DLD1 (cell line): ENCODE results near the gene EDIL3.

Experiments used
- in situ Hi-C: cut with HindIII; loops from 2 replicates; pipeline ENCODE4 v1.10.0; 2017; ENCODE audit warnings: low sequenced_read_pairs

The EDIL3 gene

DNA sequence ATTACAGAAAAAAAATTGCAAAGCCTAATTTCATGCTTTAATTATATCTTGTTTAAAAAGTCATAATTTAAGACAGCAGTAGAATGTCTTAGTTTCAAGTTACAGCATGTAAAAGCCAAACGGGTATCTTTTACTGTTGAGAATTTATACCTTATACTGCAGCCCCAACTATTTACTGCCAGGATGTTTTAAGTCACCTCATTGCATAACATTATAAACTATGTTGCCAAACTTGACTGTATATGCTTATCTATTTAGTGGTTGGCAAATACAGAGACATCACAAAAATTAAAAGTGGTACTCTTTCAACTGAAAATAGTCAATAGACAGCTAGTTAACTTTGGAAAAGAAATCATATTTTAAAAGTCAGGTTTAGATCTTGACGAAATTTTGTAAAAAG is 119.5 kb downstream of the EDIL3 start:
- in situ Hi-C loops: no loop called here

DNA sequence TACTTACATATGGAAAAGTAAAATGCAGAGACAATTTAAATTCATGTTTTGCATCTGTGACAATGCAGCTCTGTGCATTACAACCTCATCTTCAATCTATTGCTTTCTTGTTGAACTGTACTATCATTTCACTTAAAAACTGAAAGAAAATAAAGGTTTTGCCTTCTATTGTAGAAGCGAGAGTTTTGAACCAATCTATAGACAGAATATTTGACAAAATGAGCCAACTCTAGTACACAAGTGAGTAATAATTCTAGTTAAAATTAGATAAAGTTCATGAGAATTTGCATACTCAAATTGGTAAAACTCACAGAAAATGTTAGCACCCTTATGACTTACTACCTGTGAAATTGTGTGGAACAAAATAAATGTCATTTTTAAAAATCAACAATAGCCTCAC is 123.7 kb downstream of the EDIL3 start:
- in situ Hi-C loops: no loop called here

DNA sequence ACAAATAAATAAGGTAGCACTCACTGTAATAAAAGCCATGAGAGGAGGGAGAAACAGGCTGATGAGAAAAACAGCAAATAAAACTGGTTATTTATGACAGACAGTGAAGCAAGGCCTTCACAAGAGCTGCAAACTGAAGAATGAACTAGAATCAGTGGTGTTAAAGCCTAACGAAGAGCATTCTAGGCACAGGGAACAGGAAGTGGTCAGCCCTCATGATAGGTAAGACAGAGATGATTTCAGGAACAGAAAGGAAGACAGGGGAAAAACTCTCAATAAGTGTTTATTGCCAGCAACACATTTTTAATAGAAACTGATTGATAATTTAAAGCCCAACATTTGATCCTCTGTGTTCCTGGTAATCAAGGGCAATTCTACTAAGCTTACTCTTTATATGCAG is 124.5 kb downstream of the EDIL3 start:
- in situ Hi-C loops: no loop called here

DNA sequence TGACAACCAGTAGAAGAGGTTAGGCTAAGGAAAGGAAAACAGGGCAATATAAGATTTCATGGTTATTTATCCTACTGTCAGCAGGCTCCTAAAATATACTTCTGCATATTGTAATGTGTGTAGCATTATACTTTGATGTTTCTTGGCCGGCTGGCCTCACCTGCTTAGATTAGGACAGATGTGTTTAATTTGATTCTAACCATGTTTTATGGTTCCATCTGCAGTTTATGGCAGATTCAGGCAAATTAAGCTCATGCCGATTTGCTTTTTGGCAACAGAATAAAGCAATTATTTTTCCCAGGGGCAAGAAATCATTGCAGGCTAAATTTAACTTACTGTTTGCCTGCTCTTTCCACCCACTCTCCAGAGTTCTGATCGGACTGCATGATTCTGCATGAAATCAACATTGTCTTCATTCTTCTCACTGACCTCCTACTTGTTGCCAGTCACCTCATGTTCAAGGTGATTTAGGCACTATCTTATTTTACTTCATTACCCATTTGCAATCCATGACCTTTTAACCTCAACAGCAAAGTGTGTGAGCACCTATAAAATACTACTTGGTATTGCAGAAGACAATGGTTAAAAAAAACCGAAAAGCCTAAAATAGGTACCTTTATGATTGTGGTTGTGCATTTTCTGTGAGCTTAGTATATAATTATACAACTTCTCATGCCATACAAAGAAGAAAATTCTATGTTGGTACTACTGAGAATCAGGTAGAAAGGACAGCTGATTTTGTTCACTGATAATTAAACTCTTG is 125.2 kb downstream of the EDIL3 start:
- in situ Hi-C loops: no loop called here

DNA sequence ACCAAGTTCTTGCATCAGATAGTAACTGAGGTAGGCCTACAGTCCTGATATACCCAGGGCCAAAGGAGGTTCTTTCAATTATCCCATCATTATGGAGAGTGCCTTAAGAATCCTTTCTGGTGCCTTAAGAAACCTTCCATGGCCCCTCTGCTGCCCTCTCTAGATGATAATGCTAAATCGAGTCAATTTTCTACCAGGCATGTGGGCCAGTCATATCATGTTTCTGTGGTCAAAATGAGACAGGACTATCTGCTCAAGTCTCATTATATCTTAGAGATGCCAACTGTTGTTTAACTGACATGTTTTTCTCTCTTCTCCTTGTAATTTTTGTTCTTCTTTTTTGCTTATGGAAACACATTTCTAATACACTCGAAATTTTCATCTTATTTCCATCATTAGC is 127.6 kb downstream of the EDIL3 start:
- in situ Hi-C loops: no loop called here

DNA sequence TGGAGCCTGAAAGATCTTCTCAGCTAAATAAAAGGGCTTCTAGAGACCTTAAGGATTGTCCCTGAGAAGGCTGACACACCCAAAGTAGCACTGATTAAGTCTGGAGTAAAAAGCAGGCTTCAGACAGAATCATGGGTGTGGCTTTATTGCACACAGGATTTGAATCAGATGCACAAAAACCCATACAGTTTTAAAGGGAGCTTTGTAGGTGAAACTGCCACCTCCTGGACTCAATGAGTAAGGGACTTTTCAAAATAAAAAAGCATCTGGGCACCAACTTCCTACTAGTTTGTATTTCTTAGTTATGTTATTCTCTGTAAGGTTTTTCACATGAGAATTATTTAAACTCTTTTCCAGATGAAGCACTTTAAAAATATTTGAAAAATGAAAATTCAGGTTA is 129.4 kb downstream of the EDIL3 start:
- in situ Hi-C loops: no loop called here

DNA sequence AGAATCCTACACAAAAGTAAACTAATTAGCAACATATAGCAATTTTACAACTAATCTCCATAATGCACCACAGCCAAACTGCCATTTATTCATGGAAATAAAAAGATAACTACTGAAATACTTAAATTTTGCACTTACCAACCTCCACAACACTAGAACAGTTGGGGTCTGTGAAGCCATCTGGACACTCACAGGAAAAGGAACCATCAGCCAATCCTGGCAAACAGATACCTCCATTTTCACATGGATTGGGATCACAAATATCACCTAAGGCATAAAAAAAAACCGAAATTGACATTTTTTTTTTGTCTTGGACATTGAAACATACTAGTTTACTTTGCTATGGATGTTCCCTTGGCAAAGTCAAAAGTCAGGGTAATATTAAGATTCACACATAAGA is 130.7 kb downstream of the EDIL3 start:
- in situ Hi-C loops: no loop called here

DNA sequence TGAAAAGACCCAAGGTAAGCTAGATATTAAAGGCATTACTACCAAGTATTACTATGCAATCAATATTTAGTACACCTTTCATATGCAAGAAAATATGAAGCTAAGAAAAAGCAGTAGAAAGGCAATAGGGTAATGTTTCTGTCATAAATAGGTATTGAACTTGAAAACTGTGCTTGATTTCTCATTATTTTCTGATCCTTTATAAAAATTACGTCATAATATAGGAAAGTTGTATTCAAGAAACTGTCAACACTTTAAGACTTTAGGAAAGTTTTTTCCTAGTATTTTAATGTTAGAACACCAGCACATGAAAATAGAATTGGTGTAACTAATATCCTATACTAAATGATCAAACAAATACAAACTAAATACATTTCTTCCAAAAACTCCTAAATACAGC is 133.2 kb downstream of the EDIL3 start:
- in situ Hi-C loops: no loop called here

DNA sequence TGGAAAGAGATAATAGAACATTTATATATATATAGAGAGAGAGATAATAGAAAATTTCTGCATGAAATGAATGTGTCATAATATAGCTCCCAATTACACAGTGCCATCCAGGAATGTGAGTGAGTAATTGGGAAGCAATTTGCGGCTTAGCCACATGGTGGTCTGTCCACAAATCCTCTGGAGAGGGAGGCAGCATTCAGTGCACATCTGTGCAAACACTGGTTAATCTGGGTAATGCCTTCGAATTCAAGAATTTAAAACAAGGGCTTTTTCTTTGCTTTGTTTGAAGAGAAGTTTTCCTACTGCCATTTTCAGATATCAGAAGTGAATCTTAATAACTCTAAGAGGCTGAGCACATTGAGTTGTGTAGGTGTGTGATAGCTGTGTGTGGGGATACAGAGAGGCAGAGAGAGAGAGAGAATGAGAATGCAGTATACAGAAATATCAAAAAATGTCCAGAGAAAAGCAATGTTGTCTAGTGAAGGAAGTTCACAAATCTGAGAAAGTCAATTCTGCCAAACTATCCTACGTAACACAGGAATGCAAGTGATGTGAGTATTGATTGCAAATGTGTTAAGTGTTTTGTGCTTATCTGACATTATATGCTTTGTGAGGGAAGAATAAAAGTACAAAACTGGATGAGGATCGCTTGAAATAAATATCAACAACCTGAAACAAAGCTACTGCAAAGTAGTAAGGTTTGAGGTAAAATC is 134.6 kb downstream of the EDIL3 start:
- in situ Hi-C loops: no loop called here

DNA sequence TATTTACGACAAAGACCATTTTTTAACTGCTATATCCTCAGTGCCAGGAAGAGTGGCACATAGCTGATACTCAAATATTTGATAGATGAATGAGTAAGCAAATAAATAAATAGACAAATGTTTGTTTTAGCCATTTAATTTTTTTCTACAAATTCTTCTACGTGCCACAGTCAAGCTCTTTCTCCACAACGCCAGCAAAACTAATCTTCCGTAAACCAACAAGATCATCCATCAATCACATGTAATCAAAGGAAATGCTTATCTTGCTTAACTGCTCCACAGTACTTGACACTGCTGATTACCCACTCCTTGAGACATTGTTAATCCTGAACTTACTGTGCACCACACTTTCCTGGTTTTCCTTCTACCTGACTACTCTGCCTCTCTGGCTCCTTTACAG is 136.7 kb downstream of the EDIL3 start:
- in situ Hi-C loops: no loop called here

DNA sequence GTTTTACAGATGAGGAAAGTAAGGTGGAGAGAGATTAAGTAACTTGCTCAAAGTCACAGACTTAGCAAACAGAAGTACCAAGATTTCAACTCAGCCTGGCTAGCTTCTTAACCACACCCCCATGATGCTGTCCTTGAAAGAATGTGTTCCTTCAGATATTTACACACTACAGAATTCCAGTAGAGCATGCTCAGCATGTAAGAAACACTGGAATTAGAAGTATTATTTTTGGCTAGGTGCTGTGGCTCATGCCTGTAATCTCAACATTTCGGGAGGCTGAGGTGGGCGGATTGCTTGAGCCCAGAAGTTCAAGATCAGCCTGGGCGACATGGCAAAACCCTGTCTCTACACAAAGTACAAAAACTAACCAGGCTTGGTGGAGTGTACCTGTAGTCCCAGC is 142.4 kb downstream of the EDIL3 start:
- in situ Hi-C loops: no loop called here

DNA sequence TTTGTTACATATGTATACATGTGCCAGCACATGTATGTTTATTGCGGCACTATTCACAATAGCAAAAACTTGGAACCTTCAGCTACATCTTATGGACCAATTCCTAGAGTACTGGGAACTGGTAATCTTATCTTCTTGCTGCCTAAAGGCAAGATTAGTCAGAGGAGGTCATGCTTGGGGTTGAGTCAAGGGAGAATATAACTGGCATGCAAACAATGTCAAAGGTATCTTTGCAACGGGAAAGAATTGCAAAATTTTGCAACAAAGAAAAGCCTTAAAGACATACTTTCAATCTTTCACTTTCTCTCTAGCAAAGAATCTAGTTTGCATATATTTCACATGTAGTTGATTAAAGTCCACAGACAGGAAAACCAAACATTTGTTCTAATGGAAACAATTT is 145.2 kb downstream of the EDIL3 start:
- in situ Hi-C loops: no loop called here

DNA sequence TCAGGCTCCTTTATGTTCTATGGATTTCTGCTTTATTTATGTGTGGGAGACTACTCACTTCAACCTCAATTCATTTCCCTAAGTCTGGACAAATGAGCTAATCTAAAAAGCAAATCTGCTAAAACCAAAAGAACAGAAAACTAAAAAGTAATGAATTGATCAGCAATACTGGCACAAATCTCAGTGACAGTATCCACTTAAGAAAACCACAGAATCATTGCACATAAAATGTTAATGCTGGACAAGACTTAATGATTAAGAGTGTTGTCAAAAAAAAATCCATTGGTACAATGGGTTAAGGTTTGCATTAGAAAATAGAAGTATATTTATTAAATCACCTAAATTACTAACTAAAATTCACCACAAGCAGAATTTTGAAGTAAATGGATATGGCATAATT is 147.6 kb downstream of the EDIL3 start:
- in situ Hi-C loops: no loop called here

DNA sequence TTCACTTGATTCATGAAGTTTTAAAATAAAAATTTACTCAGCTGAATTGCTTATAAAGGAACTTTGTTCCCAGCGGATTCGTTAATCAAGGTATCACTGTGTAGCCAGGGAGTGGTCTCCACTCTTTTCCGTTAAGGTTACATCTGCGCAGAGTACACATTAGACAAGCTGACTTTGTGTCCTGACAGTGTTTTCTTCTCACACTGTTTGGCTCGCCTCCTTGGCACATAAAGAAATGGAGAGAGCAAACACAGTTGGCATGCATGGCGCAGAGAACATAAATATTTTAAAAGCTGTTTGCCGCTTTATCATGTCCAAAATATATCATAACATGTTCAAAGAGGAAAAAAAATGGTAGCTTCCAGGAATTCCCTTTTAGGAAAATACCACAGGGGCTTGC is 153.2 kb downstream of the EDIL3 start:
- in situ Hi-C loops: no loop called here

DNA sequence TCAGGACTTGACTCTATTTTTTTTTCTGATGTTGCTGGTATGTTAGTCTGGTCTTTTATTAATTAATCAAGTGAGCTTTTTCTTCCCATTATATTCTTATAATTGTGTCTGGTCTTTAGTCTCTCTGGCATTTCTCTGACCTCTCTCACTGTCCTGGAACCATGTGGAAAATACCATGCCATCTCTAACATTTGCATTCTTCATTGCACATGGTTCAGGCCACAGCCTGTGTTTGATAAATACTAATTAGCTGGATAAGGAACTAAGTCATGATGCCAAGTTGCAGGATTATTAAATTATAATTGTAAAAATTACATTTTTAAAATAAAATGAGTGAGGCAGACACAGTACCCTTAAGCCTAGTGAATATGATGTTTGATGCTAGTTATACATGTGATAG is 155.6 kb downstream of the EDIL3 start:
- in situ Hi-C loops: no loop called here

DNA sequence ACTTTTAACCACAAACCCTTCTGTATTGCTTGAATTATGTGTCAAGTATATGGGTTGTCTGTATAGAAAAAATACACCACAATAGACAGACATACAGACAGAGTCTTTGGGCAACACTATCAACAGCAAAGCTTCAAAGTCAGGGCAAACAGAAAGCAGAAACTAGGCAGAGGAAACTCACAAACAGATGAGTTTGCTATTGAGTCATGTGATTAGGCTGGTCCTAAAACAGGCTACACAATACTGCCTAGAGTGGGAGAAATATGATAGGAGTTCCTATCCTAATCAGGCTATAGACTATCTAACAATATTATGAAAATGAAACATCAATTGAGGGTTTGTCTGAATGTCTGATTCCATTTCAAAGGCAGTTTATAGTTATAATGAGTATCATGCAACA is 156.4 kb downstream of the EDIL3 start:
- in situ Hi-C loops: no loop called here

DNA sequence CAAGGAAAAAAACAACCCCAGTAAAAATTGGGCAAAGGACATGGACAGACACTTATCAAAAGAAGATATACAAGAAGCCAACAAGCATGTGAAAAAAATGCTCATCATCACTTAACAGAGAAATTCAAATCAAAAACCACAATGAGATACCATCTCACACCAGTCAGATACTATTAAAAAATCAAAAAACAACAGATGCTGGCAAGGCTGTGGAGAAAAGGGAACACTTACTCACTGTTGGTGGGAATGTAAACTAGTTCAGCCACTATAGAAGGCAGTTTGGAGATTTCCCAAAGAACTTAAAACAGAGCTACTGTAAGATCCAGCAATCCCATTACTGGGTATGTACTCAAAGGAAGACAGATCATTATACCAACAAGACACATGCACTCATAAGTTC is 157.4 kb downstream of the EDIL3 start:
- in situ Hi-C loops: no loop called here

DNA sequence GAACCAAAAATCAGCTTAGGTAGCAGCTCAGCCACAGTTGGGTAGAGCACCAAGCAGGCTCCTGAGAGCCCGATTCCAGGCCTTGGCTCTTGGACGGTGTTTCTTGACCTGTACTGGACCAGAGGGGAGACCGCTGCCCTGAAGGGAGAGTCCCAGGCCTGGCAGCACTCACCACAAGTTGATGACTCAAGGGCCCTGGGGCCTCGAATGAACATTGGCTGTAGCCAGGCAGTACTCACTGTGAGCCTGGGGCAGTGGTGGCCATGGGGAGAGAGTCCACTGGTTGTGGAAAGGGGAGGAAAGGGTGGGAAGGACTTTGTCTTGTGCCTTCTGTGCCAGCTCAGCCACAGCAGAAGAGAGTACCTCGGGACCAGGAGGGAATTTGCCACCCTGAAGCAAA is 166.1 kb downstream of the EDIL3 start:
- in situ Hi-C loops: no loop called here

DNA sequence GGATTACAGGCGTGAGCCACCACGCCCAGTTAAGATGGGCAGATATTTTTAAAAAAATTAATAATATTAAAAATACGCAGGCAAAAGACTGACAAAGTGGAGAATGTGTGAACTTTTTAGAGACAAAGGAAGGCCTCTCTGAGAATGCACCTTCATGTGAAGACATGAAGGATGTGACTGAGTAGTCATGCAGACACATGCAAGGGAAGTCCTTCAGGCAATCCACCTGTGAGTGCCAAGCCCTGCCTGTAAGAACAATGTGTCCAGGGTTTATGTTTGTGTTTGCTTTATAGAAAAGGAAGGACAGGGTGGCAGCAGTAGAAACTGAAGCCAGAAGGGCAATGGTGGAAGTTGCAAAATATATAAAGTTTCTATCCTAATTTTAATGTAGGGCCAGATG is 169.2 kb downstream of the EDIL3 start:
- in situ Hi-C loops: no loop called here

DNA sequence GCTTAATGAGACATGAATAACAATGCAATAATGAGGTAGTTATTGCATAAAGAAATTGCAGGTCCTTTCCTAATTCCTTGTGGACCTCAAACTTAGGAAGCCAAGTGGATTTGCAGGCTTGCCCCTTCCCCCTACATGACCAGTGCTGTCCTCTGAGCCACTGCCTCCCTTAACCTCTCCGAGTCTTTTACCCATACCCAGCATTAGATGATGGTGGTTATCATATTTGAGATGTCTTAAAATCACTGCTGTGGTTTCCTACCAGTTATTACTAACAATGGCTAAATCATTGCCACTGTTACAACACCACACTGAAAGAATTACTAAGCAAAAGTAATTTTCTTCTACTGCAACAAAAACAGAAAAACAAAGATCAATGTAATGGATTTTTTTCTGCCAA is 170.8 kb downstream of the EDIL3 start:
- in situ Hi-C loops: no loop called here

DNA sequence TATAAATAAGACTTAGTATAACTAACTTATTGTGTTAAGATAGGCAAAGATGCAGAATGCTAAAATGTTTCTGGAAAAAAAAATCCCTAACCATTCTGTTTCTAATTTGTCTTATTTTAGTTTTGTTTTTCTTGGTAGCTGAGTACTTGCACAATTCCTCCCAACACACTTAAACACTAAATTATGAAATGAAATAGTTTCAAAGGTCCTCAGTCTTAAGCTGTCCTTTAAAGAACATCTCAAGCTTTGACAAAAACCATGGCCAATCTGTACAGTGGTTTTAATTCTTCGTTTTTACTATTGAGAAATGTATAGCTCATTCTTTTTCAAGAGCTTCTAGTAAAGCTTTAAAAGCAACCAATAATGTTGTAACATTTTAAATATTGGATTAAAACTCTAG is 171.5 kb downstream of the EDIL3 start:
- in situ Hi-C loops: no loop called here

DNA sequence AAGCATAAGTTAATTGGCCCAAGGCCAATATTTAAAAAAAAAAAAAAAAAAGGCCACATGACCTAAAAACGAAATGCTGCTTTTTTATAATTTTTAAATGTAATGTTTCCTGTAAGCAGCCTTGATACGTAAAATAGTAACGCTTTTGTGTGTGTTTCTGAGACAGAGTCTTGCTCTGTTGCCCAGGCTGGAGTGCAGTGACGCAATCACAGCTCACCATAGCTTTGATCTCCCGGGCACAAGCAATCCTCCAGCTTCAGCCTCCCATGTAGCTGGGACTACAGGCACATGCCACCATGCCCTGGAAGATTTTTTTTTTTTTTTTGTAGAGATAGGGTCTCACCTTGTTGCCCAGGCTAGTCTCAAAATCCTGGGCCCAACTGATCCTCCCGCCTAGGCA is 179.9 kb downstream of the EDIL3 start:
- in situ Hi-C loops: no loop called here

DNA sequence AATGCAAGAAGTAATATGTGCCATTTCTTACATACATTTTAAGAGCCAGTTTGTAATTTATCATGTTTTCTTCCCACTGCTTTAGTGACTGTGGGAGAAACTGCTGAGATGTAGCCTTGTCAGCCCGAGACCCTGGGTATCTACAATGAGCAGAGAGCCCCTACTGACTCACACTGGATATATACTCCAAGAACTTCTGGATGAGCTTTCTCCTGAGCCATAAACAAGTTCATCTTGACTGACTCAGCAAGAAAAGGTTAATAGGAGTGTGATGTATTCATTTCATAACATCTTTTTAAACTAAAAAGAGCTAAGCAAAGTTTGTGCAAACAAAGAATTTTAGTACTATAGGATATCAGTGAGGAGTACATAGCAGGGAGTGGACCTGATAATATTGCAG is 182.5 kb downstream of the EDIL3 start:
- in situ Hi-C loops: no loop called here
